ENCODE data around the gene JMJD4. TPM values are rescaled to one million over a fixed set of nuclear protein-coding genes. Genes with fewer than 3 reads are reported as not detected.

JMJD4 gene
- total and polyA plus RNA-seq, 2 of the 4 experiments (the other 2 are of a cell fraction), result 24.6 to 28.5 TPM

- Histone ChIP-seq H3K4ac (ENCODE audit: low read depth, low read length) (0 out of 2 replicates have a peak overlapping the region, but pooled peaks have one; percentile 9), H2AK9ac (replicated peaks; ENCODE audit: low read depth, low read length, poor library complexity) (no peak overlapping the region), H2BK120ac (ENCODE audit: low read depth, low read length) (no peak overlapping the region), H3K27me3 (ENCODE audit: control insufficient read depth, insufficient read depth, low read length) (no peaks in the 10 kb centered on the region), H4K20me1 (ENCODE audit: insufficient read depth, low read length) (peaks cover 9% of the 10 kb centered on the region; the same call in 1 of the 2 replicates), H4K5ac (ENCODE audit: low read depth, low read length) (no peak overlapping the region), H3K9ac (ENCODE audit: low read depth, low read length) (no peak overlapping the region), H3K9me1 (ENCODE audit: insufficient read depth, low read length) (peaks cover 21% of the 10 kb centered on the region), H4K8ac (ENCODE audit: low read depth in 2 of 2, low read length in 2 of 2) (no peak overlapping the region), H2AK5ac (ENCODE audit: low read depth, low read length) (no peak overlapping the region), H2BK15ac (ENCODE audit: low read depth, low read length) (no peak overlapping the region), H3K4me3 (ENCODE audit: insufficient read depth, low read depth, low read length) (no peak overlapping the region), H3K79me1 (ENCODE audit: low read depth in 1 of 2, low read length in 2 of 2) (peaks cover 0 to 10% of the 10 kb centered on the region in 2 experiments; a peak in 1 of 4 replicates), H3K56ac (ENCODE audit: extremely low read depth, insufficient read depth, low read length) (no peak overlapping the region), H3K14ac (replicated peaks; ENCODE audit: low read depth, low read length) (no peak overlapping the region), H4K91ac (ENCODE audit: insufficient read depth, low read depth, low read length) (no peak overlapping the region), H2AFZ (replicated peaks; ENCODE audit: low read length, poor library complexity) (no peak overlapping the region), H3K18ac (ENCODE audit: low read depth, low read length) (no peak overlapping the region), H3K4me2 (ENCODE audit: low read depth, low read length) (no peak overlapping the region), H3K36me3 (ENCODE audit: control insufficient read depth, insufficient read depth, low read length) (peaks cover 14% of the 10 kb centered on the region; the same call in 1 of the 2 replicates), H2BK5ac (ENCODE audit: low read depth, low read length, poor library complexity, severe bottlenecking) (no peak overlapping the region), H3K9me3 (ENCODE audit: control insufficient read depth, insufficient read depth, low read length) (no peaks in the 10 kb centered on the region), H3K23ac (ENCODE audit: low read depth, low read length) (no peak overlapping the region), H3K27ac (ENCODE audit: insufficient read depth, low read length) (no peak overlapping the region), H3K4me1 (ENCODE audit: control insufficient read depth, insufficient read depth, low read length) (peaks cover 16% of the 10 kb centered on the region), H2BK20ac (ENCODE audit: low read depth, low read length) (no peak overlapping the region)
- dilution Hi-C loops (cut with HindIII; ENCODE audit: low sequenced_read_pairs, unreplicated experiment), result no loop called here
- in situ Hi-C loops (cut with MboI; ENCODE audit: low sequenced_read_pairs), result no loop called here
- CTCF ChIA-PET, result no interaction called here
- TF ChIP-seq CTCF (conservative IDR thresholded peaks at IDR 0.05; ENCODE audit: low read depth, low read length) (no peak), RCOR1 (IDR thresholded peaks at IDR 0.05; ENCODE audit: insufficient replicate concordance, low read length) (no peak), MXI1 (IDR thresholded peaks at IDR 0.05; ENCODE audit: borderline replicate concordance, low read depth, low read length) (no peak), MAZ (IDR thresholded peaks at IDR 0.05; ENCODE audit: borderline replicate concordance, low read depth, low read length) (no peak), BHLHE40 (IDR thresholded peaks at IDR 0.05; ENCODE audit: low read depth, low read length) (no peak), USF2 (IDR thresholded peaks at IDR 0.05; ENCODE audit: low read depth, low read length) (no peak), CEBPB (IDR thresholded peaks at IDR 0.05; ENCODE audit: low read depth, low read length) (no peak), SMC3 (IDR thresholded peaks at IDR 0.05; ENCODE audit: low read depth, low read length) (no peak), MAFK (IDR thresholded peaks at IDR 0.05; ENCODE audit: low read depth, low read length) (no peak), CHD1 (IDR thresholded peaks at IDR 0.05; ENCODE audit: low read depth, low read length) (no peak), NFE2L2 (IDR thresholded peaks at IDR 0.05; ENCODE audit: low read depth, low read length) (no peak), FOS (IDR thresholded peaks at IDR 0.05; ENCODE audit: low read depth, low read length) (no peak), ELK1 (IDR thresholded peaks at IDR 0.05; ENCODE audit: borderline replicate concordance, low read depth, low read length) (no peak)
- intact Hi-C loops (cut with micrococcal nuclease), result no loop called here
- no TSS peak for BruUV-seq (replicated peaks)
- POLR2A ChIA-PET (ENCODE audit: unreplicated experiment), result no interaction called here
- WGBS, 2 experiments (ENCODE audit: extremely low coverage in 2 of 2, insufficient read length in 1 of 2), result 70% methylated on average over 2 of the region's 11 CpGs; no CpG with 5 or more reads in 1 of the 2 experiments
- no peak for ATAC-seq (ENCODE audit: low read depth)
- no peak for DNase-seq
Observed at GRCh38 chr1:227777156-227777555, 42.1 kb upstream of the JMJD4 start.
